Germinal center (tissue), 1 donor: ENCODE measurements around the gene ADCY2.

Experiments
- DNase-seq: peaks from one replicate; pipeline ENCODE4 v3.0.0; 2012; ENCODE audit warnings: mixed read lengths, low spot score

Gene ADCY2

DNA sequence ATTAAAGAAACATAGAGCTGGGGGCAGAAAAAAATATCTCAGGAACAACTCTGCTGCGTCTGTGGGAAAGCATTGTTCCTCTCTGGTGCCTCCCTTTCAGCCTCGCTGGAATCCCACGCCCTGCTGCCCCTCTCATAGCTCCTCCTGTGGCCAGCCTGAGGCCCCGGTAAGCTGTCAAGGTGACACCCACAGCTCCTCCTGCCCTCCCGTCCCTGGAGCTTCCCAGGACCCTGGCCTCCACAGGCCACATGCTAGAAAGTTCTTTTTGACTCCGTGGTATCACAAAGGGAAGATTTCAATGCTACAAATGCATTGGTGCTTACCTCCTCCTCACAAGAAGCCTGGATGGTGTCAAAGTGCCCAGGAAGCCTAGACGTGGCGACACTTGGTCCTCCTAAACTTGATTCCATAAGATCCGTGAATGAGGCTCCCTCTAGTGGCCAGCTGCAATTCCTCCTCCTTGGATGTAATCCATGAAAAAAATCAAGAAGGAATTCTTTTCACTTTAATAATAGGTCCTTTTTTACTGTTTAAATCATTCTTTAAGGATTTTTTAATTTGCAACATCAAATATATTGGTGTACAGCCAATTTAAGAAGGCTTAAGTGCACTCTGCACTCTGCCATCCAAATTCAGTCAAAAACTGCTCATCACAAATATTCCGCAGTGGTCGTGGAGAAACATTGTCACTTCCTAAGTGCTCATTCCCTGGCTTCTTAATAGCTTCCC is 350.1 kb downstream of the ADCY2 start:
- peak; percentile 24 for DNase-seq

- DNase-seq: no peak
Measured at GRCh38 chr5:7747728-7748127, 351.8 kb downstream of the ADCY2 start.

GRCh38 chr5:7749626-7750025 is 353.7 kb downstream of the ADCY2 start:
- DNase-seq: no peak

- DNase-seq: no peak
Measured at GRCh38 chr5:7751874-7752273, 355.9 kb downstream of the ADCY2 start.

DNA sequence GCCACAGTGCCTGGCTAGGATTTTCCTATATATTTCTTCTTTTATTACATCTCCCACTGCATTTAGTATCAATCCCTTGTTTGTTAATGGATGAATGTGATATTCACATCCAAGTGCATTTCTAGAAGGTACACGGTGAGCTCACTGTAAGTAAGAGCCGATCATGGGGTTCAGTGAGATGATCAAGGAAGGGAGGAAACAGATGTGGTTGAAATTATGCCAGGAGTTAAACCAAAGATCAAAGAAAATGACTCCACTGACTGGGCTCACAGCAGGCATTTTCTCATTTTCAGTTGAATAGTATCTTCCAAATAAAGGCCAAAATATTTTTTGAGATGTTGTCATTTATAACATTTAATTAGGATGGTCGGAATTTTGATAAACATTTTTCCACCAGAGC is 357.2 kb downstream of the ADCY2 start:
- no peak for DNase-seq

GRCh38 chr5:7753596-7753995 is 357.7 kb downstream of the ADCY2 start:
- DNase-seq: no peak

- no peak for DNase-seq
Measured at GRCh38 chr5:7754490-7754889, 358.6 kb downstream of the ADCY2 start.

DNA sequence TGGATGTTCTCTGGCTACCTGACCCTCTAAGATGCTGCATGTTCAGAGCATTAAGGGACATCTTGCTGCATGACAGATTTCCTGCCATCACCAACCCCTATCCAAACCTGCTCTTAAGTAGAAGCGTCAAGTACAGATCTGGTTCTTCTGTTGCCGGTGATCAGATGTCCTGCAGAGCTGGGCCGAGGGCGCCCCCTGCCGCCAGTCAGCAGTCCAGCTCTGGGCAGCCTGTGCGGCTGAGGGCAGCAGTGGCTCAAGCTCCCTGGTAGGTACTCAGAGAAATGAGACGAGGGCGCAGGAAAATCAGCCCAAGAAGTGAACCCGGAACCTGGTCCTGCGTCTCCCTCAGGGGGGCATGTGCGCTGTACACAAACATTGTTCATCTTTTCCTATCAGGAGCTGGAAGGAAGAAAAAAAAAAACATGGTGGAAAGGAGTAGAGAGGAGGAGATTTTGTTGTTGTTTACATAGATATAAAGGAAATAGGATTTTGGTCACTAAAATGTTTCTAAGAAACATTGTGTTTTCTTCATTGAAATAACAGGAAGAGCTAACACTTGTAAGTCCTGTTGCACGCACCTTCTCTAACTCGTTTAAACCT is 359.2 kb downstream of the ADCY2 start:
- DNase-seq: peak; percentile 33

- DNase-seq: no peak
Measured at GRCh38 chr5:7755958-7756357, 360.0 kb downstream of the ADCY2 start.

DNA sequence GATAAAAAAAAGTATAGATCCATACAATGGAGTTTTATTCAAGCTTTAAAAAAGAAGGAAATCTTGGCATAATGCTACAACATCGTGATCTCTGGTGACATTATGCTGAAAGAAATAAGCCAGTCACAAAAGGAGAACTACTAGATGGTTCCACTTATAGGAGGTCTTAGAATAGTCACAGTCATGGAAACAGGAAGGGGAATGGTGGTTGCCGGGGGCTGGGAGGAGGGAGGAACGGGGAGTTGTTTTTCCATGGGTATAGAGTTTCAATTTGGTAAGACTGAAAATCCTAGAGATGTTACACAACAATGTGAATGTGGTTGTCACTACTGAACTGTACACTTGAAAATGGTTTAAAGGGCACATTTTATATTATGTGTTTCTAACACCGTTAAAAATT is 360.5 kb downstream of the ADCY2 start:
- no peak for DNase-seq

DNA sequence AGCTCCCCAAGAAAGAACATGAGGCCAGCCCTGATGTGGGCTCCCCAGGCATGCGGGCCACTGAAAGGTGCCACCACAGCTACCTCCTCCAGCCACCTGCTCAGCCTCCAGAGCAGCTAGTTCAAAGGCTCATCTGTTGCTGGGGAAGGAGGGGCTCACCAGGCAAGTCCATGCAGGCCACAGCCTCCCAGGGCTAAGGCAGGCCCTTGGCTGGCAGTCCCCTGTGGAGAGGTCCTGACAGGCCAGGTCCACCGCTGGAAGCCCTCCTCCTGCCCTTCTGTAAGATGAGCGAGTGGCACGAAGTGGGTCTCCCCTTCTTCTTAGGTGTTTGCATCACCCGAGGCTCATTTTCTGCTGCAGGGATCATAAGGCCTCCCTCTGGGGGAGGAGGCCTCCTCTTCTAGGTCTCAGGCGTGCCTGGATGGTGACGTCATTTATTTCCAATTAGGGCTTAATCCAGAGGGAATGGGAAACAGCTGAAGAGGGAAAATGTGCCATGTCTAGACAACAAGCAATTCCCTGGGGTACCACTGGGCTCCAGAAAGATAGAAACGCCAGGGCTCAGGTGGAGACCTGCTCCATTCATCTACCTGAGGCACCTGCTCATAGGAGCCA is 363.4 kb downstream of the ADCY2 start:
- DNase-seq: no peak

DNA sequence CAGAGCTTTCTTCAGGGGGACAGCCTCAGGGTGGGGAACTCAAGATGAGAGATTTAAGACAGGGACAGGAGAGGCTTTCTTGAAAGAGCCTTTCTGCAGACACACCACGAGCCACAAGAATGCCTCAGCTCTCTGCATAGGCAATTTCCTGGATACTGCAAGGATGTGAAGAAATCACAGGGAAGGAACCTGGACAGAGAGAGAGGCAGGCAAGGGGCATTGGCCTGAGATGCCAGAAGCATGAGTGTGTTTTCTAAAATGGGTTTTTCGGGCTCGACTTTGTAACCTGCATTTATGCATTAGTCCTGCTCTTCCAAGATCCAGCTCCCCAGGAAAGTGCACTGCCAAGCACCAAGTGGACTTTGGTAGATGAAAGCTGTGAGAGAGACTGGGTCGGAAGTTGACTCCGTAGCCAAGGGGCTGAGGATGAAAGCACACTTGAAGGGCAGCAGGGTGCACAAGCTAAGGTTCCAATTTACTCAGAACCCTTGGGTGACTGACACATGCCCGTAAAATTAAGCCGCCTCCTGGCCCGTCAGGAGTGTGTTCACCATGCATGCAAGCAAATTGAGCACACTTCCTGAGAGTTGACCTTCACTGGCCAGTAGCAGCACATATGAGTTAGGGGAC is 364.1 kb downstream of the ADCY2 start:
- no peak for DNase-seq

DNA sequence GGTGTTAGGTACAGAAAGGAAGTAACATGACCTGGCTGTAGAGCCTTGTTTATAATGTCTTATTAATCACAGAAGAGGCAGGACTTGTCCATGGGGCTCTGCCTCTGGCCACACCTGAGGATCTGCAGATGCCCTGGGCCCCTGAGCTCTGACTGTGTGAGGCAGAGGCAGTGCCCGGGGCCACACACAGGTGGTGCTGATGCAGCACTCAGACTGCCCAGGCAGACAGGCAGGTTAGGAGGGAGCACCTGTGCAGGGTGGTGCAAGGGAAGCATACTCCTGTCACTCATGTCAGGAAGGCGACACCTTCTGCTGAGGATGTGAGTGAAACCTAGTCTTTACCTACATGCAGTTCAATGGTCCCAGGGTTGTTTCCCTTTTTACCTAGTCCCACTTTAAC is 366.3 kb downstream of the ADCY2 start:
- DNase-seq: no peak

- DNase-seq: no peak
Measured at GRCh38 chr5:7763621-7764072, 367.7 kb downstream of the ADCY2 start.

DNA sequence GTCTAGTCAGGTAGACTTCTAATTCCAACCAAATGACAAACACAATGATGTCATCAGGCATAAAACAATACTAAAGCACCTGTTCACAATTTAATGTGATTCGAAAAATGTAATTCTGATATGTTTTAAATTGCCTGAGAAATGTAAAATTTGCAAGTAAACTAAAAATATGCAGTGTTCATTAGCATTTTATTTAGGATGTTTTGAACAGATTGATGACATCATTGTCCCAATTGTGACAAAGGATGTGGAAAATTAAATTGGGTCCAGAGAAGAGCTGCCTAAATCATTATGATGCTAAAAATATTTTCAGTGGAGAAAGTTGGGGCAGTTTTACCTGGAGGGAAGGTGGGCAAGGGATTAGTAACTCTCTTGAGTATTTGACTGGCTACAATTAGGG is 368.5 kb downstream of the ADCY2 start:
- no peak for DNase-seq

- no peak for DNase-seq
Measured at GRCh38 chr5:7770436-7770835, 374.5 kb downstream of the ADCY2 start.

GRCh38 chr5:7772141-7772540 is 376.2 kb downstream of the ADCY2 start:
- DNase-seq: no peak

GRCh38 chr5:7773178-7773577 is 377.2 kb downstream of the ADCY2 start:
- no peak for DNase-seq

DNA sequence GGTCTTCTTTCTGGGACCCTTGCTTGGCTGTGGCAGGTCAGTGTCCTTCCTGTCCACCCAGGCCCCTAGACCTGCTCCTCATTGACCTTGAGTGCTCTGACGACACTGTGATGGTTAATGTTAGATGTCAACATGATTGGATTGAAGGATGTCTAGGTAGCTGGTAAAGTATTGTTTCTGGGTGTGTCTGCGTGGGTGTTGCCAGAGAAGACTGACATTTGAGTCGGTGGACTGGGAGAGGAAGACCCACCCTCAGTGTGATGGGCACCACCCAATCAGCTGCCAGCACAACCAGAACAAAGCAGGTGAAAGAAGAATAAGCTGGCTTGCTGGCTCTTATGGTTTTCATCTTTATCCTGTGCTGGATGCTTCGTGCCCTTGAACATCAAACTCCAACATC is 380.5 kb downstream of the ADCY2 start:
- DNase-seq: no peak

GRCh38 chr5:7779019-7780005 is 383.4 kb downstream of the ADCY2 start:
- DNase-seq: no peak

- DNase-seq: no peak
Measured at GRCh38 chr5:7781899-7782298, 386.0 kb downstream of the ADCY2 start.
